ENCODE measurements around the gene FOXB1.
A peak's percentile ranks its signal among the peaks of the same experiment; 100 is the strongest.

The FOXB1 gene

DNA sequence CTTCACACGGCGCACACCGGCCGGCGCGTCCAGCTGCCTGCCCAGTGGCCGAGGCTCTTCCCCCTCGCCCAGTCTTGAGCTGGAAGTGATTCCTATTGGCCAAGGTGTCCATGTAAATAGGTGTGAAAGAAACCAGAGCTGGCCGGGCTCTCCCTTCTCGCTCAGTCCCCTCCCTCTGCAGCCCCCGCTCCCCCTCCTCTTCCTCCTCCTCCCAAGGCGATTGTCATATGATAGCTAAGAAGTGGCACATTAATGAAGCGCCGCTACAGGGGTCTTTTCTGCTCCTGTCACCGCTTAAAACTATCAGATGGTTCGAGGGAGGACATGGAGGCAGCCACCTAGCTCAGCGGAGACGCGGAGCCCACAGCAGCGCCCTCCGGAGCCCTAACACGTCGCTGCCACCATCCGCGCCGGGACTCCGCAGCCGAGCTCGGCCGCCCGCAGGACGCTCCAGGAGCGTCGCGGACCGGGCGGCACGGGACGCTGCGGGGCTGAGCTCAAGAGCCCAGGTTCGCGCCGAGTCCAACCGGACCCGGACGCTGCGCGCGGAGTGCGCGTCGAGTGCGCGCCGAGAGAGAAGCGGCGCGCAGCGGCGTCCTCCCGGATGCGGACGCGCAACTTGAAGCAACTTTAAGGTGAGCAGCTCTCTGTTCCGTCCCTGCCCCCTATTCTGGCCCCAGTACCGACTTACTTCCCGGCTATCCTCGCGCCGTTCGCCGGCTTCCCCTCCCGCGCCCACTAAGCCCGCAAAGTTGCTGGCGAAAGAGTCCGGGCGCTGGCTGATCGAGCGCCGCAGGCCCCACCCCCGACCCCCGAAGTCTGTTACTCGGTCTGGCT, at the start of gene FOXB1:
FOXB1 (plus strand) TSS at position 303 of the 837 bp plus-strand sequence. CDS start 653 bp downstream, outside the sequence.
- no peak for DNase-seq

DNA sequence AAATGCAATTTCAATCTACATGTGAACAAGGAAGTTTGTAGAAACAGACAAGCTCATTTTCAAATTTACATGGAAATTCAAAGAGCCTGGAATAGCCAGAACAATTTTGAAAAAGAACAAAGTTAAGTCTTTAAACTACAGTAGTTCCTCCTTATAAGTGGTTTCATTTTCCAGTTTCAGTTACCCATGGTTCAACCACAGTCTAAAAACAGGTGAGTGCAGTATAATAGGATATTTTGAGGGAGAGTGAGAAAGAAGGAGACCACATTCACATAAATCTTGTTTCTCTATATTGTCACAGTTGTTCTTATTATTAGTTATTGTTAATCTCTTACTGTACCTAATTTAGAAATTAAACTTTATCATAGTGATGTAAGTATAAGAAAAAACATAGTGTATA, 45.8 kb upstream of the FOXB1 start:
- DNase-seq = no peak

GRCh38 chr15:59960318-59960717, 43.8 kb upstream of the FOXB1 start:
- no peak for DNase-seq

DNA sequence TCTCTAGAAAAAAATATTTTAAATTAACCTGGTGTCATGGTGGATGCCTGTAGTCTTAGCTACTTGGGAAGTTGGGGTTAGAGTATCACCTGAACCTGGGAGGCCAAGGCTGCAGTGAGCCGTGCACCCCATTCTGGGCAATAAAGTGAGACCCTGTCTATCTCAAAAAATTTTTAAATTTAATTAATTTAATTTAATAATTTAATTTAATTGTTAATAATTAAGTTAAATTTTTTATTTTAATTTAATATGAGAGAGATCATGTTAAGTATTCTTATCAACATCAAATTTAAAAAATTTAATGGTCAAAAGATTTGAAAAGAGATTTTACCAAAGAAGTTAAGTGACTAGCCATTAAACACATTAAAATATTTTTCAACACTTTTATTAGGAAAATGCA, 40.8 kb upstream of the FOXB1 start:
- no peak for DNase-seq

DNA sequence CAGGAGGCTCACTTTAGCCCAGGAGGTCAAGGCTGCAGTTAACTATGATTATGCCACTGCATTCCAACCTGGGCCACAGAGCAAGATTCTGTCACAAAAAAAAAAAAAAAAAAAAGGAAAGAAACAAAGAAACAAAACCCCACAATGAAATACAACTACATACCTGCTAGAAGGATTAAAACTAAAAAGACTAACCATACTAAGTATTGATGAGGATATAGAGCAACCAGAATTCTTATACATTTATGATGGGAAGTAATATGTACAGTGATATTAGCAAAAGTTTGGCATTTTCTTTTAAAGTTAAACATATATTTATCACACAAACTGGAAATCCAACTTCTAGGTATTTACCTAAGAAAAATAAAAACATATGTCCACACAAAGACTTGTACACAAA, 40.2 kb upstream of the FOXB1 start:
- DNase-seq = no peak

DNA sequence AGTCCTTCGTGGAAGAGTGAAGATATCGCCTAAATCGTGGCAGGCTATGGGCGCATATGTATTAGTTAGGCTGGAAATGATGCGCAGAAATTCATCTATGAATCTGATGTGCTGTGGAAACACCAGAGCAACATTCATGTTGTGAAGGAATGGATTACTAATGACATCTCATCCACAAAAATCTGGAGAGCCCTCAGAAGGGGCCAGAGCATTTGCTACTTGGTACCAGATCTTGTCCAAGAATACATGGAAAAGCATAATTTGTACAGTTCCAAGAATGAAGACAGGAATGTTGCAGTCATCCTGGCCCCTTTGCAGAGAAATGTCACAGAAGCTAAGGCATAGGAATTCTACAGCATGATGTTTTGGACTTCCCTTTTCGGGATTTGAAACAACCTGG, 38.4 kb upstream of the FOXB1 start:
- DNase-seq = no peak

- no peak for DNase-seq
These were observed 37.8 kb upstream of the FOXB1 start for GRCh38 chr15:59966262-59966661.

DNA sequence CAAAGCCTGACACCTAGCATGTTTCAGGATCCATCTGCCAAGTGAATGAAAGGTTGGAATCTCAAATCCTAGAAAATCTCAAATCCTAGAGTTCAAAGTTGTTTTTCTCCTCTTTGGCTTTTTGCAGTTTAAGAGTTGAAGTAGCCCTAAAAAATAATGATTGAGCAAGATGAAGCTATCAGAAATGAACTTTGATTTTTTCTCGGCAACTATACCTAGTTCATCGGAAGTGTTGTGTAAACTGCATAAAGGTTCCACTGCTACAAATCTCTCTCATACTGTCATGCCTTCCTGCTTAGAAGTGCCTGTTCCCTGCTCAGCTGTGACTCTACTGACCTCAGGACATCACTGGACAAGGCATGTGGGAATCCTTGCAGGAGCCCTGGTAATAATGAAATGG, 35.8 kb upstream of the FOXB1 start:
- no peak for DNase-seq

- DNase-seq = no peak
These were observed 31.9 kb upstream of the FOXB1 start for GRCh38 chr15:59972241-59972640.

DNA sequence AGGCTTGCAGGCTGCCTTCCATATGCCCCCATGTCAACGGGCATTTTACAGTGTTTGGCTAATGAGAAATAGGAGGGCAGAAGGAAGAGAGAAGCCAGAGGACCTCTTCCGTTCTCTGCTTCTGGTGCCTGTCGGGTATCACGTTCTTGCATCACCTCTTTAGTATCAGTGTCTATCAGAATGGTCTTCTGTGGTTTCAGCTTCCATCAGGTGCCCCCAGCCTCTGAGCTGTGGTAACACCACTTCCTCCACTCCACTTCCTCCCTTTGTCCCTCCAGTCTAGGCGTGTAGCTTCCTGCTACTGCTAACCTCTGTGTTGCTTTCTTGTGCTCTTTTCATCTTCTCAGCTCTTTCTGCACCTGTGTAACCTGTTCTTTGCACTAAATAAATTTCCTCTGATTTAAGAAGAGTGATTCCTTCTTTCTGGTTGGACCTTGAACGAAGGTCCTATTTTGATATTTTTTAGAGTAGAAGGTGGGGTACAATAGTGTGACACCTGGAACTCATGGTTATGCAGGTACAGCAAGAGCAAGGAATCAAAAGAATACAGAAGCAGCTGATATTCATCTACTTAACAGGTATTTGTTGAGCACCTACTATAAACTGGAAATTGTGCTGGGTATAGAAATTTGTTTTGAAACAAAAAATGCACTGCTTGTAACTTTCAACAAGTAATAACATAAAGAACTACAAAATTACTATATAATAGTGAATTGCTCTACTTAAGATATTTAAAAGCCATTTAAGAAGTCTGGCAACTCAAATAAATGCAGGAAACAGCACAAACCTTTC, 27.4 kb upstream of the FOXB1 start:
- no peak for DNase-seq

DNA sequence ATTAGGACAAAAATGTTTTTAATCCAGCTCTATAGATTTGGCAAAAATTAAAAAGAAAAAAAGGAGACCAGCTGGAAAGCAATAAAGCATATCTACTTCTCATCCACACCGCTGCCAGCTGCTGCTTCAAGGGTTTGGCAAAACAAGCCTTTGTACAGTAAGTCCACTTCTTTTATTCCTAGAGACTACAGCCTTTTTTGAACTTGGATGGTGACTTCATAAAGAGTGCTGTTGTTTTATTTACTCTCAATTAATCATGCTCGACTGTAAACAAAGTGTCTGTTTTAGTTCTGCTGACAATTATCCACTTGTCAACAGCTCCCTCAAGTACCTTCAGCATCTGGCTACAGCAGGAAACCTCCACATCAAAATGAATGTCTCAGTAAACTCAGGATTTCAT, 12.3 kb upstream of the FOXB1 start:
- no peak for DNase-seq

DNA sequence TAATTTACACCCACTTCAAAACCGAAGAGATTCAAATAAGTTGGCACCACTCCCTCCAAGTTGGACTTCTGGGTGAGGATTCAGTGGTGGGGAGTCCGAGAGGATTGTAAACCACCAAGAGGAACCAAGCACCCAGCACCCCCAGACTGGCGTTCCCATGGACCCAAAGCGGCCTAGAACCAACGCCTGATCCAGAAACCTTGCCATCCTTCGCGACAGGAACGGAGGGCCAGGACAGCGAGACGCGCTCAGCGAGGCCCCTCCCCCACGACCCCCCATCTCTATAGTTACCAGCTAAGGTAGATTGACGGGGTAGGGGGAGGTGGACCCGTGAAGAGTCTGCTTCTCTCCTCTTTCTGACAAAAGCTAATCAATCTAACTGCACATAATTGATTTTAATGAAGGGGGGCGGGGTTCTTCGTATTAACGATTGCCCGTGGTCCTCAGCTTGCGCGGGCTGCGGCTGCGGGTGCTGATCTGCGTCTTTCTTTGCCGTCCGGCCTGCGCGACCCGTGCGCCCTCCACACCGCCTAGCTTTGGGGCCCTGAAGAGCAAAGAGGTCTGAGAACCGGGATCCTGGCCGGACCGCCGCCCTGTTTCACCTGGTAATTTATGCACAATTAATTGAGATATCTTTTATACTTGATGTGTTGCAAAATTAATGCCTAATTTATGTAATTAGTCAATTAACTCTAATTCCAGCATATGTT, 10.9 kb upstream of the FOXB1 start:
- no peak for DNase-seq

DNA sequence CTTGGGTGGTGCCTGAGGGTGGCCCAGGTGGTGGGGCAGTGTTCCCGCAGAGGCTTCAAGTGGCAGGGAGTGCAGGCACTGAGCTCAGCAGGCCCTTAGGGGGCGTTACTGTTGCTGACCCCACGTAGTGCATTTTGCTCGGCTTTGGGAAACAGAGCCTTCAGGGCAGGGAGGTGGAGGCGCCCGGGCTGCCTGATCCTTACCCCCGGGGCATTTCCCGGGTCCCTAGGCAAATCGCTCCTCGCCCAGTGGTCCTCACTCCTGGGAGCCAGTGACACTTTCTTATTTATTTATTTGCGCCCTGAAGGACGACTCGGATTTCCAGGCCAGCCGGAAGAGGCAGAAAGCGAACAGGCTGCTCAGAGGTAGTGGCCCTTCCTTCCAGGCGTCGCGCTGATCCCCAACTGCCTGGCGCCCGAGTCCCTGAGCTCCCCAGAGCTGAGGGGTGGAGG, 10.1 kb upstream of the FOXB1 start:
- no peak for DNase-seq

- no peak for DNase-seq
These were observed 9.6 kb upstream of the FOXB1 start for GRCh38 chr15:59994526-59994887.

GRCh38 chr15:59994888-59995557, 9.1 kb upstream of the FOXB1 start:
- DNase-seq = peak in 1 of 2 donors; percentile 19

GRCh38 chr15:59995568-59996297, 8.4 kb upstream of the FOXB1 start:
- no peak for DNase-seq

- DNase-seq = no peak
These were observed 7.6 kb upstream of the FOXB1 start for GRCh38 chr15:59996298-59997041.

- DNase-seq = no peak
These were observed 6.9 kb upstream of the FOXB1 start for GRCh38 chr15:59997070-59997701.

DNA sequence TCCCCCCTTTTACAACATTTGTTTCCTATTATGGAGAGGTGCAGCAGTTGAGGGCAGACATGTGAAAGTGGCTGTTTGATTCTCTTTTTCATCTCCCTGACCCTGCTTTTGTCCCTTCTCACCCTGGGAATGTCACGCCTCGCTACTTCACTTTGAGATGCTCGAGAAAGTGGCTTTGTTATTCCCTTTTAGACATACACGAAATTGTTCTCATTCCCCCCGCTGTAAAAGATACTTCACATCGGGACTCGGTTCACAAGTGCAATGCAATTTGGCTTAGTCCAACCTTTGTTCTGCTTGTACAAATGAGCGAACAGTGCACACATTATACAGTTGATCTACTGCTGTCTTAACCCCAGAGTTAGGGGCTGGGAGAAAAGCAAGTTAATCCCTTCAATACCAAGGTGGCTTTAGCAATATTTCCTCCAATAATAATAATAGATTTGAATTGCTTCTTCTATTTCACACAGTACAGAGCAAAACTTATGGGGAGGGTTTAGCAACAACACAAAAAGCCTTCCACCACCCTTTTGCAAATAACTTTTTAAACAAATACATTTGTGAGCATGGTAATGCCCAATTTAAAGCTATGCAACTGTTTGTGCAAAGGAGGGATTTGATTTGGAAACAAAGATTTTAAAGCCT, 5.7 kb upstream of the FOXB1 start:
- DNase-seq = no peak

GRCh38 chr15:59998950-59999611, 5.0 kb upstream of the FOXB1 start:
- DNase-seq = no peak
